HG03342 (cell line): Measurements from ENCODE around the gene MSMB.
A peak's percentile ranks its signal among the peaks of the same experiment; 100 is the strongest.

ENCODE experiments used
- ATAC-seq: cut with Tn5 transposase; IDR thresholded peaks from one replicate; pipeline ENCODE4 v1.9.1; 2021; ENCODE audit warnings: mild to moderate bottlenecking, moderate library complexity; ENCODE audit not compliant: unreplicated experiment

Gene MSMB

GRCh38 chr10:46035923-46036849, 9.9 kb downstream of the MSMB start:
- ATAC-seq = no peak

GRCh38 chr10:46033602-46034011, 12.5 kb downstream of the MSMB start:
- ATAC-seq = no peak

- no peak for ATAC-seq
These were observed 14.2 kb downstream of the MSMB start for GRCh38 chr10:46031648-46032532.

GRCh38 chr10:46030091-46030937, 15.8 kb downstream of the MSMB start, which contains the start of gene NCOA4:
Gene NCOA4 (minus strand): TSS chr10:46030623. CDS start chr10:46016680, 13,943 bp downstream.
- peak; percentile 96 for ATAC-seq

- ATAC-seq = no peak
These were observed 16.5 kb downstream of the MSMB start for GRCh38 chr10:46029461-46030030.

- ATAC-seq = peak; percentile 43
These were observed 17.2 kb downstream of the MSMB start for GRCh38 chr10:46028584-46029460.

GRCh38 chr10:46026106-46026505, 20.0 kb downstream of the MSMB start:
- ATAC-seq = no peak

GRCh38 chr10:46025406-46025805, 20.7 kb downstream of the MSMB start:
- no peak for ATAC-seq

- no peak for ATAC-seq
These were observed 21.1 kb downstream of the MSMB start for GRCh38 chr10:46024948-46025347.

- ATAC-seq = peak; percentile 95
These were observed 22.9 kb downstream of the MSMB start for GRCh38 chr10:46022978-46023702.

- ATAC-seq = no peak
These were observed 25.8 kb downstream of the MSMB start for GRCh38 chr10:46020344-46020657.

GRCh38 chr10:46019569-46020343, 26.3 kb downstream of the MSMB start:
- ATAC-seq = no peak

GRCh38 chr10:46019177-46019528, 26.9 kb downstream of the MSMB start:
- ATAC-seq = no peak

GRCh38 chr10:46018453-46019176, 27.5 kb downstream of the MSMB start:
- no peak for ATAC-seq

GRCh38 chr10:46017733-46018132, 28.3 kb downstream of the MSMB start:
- no peak for ATAC-seq

GRCh38 chr10:46016811-46017210, 29.3 kb downstream of the MSMB start:
- no peak for ATAC-seq

GRCh38 chr10:46016190-46016589, 29.9 kb downstream of the MSMB start:
- no peak for ATAC-seq
